HFFc6 (cell line): ENCODE measurements around the gene SETX. TPM values are rescaled to one million over a fixed set of nuclear protein-coding genes. Genes with fewer than 3 reads are reported as not detected.

Source experiments
- DNase-seq: peaks from one replicate; pipeline ENCODE4 v3.0.0-alpha.2; 2018
- H3K27ac Mint-ChIP-seq: 2 replicates; pipeline ENCODE4 v1.8.0; 2020; ENCODE audit warnings: mild to moderate bottlenecking, mixed read lengths
- H3K27me3 Mint-ChIP-seq: 2 replicates; pipeline ENCODE4 v1.8.0; 2021; ENCODE audit warnings: mild to moderate bottlenecking, moderate library complexity, mixed read lengths; ENCODE audit not compliant: insufficient read depth
- H3K36me3 Mint-ChIP-seq: 2 replicates; pipeline ENCODE4 v1.8.0; 2021; ENCODE audit warnings: low read depth, mixed read lengths
- H3K4me1 Mint-ChIP-seq: 2 replicates; pipeline ENCODE4 v1.8.0; 2020; ENCODE audit warnings: low read depth, mixed read lengths
- H3K4me3 Mint-ChIP-seq: 2 replicates; pipeline ENCODE4 v1.8.0; 2020; ENCODE audit warnings: mild to moderate bottlenecking, moderate library complexity, mixed read lengths
- H3K9me3 Mint-ChIP-seq: 2 replicates; pipeline ENCODE4 v1.8.0; 2020; ENCODE audit warnings: mild to moderate bottlenecking, mixed read lengths
- total RNA-seq, 6 experiments: library from RNA; stranded (reverse); fragmentation: NEBNext Ultra II Directional; extraction: Animal tissue kit (Norgen Biotek cat#: 25700); gene quantifications; 2 replicates in 1 of 6; 3 replicates in 5 of 6; pipeline ENCODE4 v1.2.3, GENCODE V29; 2021
- TF ChIP-seq, protein P1 (sequence below): fragments of 200-600 bp; sonication (generic); IDR thresholded peaks from 2 replicates; pipeline ENCODE4 v1.5.0; 2021; ENCODE audit warnings: antibody characterized with exemption, mild to moderate bottlenecking

SETX gene
- total RNA-seq, 6 experiments from 2014 or later: 14.9 to 18.7 (median 17.7) TPM

- Mint-ChIP-seq H3K4me1 (peaks cover 6% of the 10 kb centered on the region; the same call in 1 of the 2 replicates), H3K4me3 (no peak overlapping the region), H3K27me3 (peaks cover 4% of the 10 kb centered on the region; the same call in 1 of the 2 replicates), H3K9me3 (no peaks in the 10 kb centered on the region), H3K27ac (peak overlapping the region; percentile 46; the same call in 1 of the 2 replicates), H3K36me3 (peaks cover 5% of the 10 kb centered on the region)
- TF ChIP-seq, protein P1, sequence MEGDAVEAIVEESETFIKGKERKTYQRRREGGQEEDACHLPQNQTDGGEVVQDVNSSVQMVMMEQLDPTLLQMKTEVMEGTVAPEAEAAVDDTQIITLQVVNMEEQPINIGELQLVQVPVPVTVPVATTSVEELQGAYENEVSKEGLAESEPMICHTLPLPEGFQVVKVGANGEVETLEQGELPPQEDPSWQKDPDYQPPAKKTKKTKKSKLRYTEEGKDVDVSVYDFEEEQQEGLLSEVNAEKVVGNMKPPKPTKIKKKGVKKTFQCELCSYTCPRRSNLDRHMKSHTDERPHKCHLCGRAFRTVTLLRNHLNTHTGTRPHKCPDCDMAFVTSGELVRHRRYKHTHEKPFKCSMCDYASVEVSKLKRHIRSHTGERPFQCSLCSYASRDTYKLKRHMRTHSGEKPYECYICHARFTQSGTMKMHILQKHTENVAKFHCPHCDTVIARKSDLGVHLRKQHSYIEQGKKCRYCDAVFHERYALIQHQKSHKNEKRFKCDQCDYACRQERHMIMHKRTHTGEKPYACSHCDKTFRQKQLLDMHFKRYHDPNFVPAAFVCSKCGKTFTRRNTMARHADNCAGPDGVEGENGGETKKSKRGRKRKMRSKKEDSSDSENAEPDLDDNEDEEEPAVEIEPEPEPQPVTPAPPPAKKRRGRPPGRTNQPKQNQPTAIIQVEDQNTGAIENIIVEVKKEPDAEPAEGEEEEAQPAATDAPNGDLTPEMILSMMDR: peak; percentile 97
- DNase-seq: peak; percentile 58
Observed at GRCh38 chr9:132268725-132269352, 85.9 kb downstream of the SETX start.

DNA sequence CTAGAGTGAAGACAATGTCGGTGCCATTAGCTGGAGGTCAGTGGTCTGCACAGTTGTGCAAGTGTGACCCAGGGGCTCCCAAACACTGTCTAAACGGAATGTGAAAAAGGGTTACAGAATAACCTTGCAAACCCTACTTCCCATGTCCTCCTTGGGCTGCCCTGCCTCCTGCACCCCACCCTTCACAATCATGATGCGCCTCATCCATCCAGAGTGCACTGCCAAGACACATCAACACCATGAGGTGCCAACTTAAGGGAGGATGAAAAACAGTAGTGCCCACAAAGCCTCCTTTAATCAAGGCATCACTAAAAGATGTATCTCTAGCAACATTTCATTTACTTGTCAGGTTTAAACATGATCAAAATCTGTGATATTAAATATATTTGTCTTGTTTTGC is 87.1 kb downstream of the SETX start:
- peaks cover 4% of the 10 kb centered on the region; the same call in 1 of the 2 replicates for H3K27me3 Mint-ChIP-seq
- no peak overlapping the region for H3K27ac Mint-ChIP-seq
- no peak for DNase-seq
- H3K36me3 Mint-ChIP-seq: peaks cover 5% of the 10 kb centered on the region
- TF ChIP-seq, protein P1: no peak
- H3K4me3 Mint-ChIP-seq: no peak overlapping the region
- no peaks in the 10 kb centered on the region for H3K9me3 Mint-ChIP-seq
- peaks cover 6% of the 10 kb centered on the region; the same call in 1 of the 2 replicates for H3K4me1 Mint-ChIP-seq

DNA sequence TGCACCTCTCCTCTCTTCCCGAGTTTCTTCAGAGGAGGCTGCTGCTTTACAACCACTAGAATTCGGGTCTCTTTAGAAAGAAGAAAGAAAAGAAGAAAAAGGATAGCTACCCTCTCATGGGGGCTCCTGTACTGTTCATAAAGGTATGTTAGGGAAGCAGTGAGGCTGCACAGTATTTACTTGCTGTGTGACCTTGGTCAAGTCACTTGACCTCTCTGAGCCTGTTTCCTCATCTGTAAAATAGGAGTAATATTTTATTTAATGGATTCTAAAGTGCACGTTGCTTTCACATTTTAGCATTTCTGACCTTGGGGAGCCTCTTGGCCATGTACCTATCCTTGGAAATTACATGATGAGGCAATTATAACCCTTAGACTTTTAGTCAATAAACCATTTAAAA is 88.8 kb downstream of the SETX start:
- Mint-ChIP-seq H3K4me3 (no peak overlapping the region), H3K36me3 (peaks cover 5% of the 10 kb centered on the region), H3K9me3 (no peaks in the 10 kb centered on the region), H3K4me1 (peaks cover 6% of the 10 kb centered on the region; the same call in 1 of the 2 replicates), H3K27ac (no peak overlapping the region), H3K27me3 (peaks cover 1% of the 10 kb centered on the region; the same call in 1 of the 2 replicates)
- TF ChIP-seq, protein P1: no peak
- no peak for DNase-seq

DNA sequence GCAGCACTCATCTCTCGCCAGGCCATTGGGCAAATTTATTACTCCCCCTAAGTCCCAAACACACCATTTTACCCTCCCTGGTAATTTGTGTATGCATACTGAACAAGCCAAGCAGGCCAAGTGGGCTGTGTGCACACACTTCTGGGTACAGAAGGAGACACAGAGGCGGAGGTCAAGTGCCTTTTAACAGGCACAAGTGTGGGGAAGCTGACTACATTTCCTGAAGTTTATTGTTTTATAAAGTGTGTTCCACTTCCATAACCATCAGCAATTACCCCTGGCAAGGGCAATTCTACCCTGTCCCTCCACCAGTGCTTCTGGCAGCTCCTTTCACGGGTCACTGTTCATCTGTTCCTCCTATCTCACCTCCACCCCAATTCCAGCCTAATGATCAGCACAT is 93.9 kb downstream of the SETX start:
- Mint-ChIP-seq H3K27me3 (peaks cover 11% of the 10 kb centered on the region; the same call in 1 of the 2 replicates), H3K4me3 (no peak overlapping the region), H3K27ac (no peak overlapping the region), H3K4me1 (0 out of 2 replicates have a peak, but pooled peaks cover 5% of the 10 kb centered on the region), H3K9me3 (no peaks in the 10 kb centered on the region), H3K36me3 (peaks cover 5% of the 10 kb centered on the region)
- DNase-seq: no peak
- TF ChIP-seq, protein P1: no peak; the same call in 1 of the 2 replicates

DNA sequence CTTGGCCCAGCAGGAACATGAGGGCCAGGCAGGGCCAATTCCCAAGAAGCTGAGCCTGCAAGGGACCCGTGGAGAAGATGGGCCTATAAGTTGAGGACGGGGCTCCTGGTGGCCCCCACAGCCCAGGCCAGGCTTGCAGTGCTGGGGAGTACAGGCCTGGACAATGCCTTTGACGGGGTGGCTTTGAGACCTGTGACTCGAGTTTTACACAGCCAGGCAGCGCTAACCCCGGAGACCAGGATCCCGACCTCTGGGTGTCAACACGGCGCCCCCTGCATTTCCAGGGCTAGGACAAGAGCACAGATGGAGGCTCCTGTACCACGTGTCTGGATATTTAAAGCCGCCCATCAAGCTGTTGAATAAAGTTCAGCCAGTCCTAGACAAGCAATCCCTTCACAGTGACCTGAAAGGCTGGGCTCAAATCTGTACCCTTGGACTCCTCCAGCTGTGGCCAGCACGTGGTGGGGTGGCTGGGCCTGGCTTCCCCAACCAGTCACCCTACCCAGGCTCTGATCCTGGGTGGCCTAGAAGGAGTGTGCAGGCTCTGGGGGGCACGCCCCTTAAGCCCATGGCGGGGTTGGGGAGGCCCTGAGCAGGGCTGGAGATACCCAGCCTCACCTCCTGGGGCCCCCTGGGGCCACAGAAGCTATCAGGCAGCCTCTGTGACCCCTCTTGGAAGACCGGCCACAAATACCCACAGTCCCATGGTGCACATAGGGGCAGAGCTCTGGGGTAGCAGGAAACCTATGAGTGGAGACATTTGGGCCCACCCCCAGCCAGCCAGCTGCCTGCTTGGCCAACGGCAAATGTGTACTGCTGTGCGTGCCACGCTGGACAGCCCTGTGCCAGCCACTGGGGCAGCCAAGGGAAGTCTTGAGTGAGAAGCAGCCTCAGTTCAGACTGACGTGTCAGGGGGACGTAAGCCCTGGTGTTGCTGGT is 104.2 kb downstream of the SETX start:
- TF ChIP-seq, protein P1: 0 out of 2 replicates have a peak, but pooled peaks have one; percentile 10
- Mint-ChIP-seq H3K27ac (no peak overlapping the region), H3K4me3 (no peak overlapping the region), H3K9me3 (no peaks in the 10 kb centered on the region), H3K27me3 (peaks cover 20% of the 10 kb centered on the region), H3K4me1 (no peaks in the 10 kb centered on the region), H3K36me3 (no peaks in the 10 kb centered on the region)
- no peak for DNase-seq
